K562 (cell line): ENCODE measurements around the gene ZNF680. TPM values are rescaled to one million over a fixed set of nuclear protein-coding genes. Genes with fewer than 3 reads are reported as not detected.

Experiments
- ATAC-seq: fragments of 200-7000 bp; cut with Tn5 transposase; 3 replicates; pipeline ENCODE4 v1.9.1; 2020; ENCODE audit warnings: moderate library complexity
- BruUV-seq: library from RNA; stranded (reverse); fragments of 400-500 nt; replicated peaks from 2 replicates; lab custom pipeline; 2021; lab: Mats Ljungman, UMichigan
- CTCF ChIA-PET: fragments of 300-600 bp; formaldehyde crosslinking; extraction: SDS; loops from one replicate; lab custom pipeline; 2021; ENCODE audit warnings: low intra/inter-chr PET ratio; lab: Yijun Ruan, JAX
- POLR2A ChIA-PET: fragments of 300-600, 350-650 bp; sonication (Branson Sonifier 250); formaldehyde crosslinking; extraction: SDS; loops from one replicate; lab custom pipeline; 2021; ENCODE audit warnings: antibody characterized with exemption, inconsistent platforms; lab: Yijun Ruan, JAX
- DNase-seq, 4 experiments: peaks; one replicate each; pipeline versions ENCODE4 v3.0.0 to v3.0.0-alpha.2; 2011 to 2018; ENCODE audit warnings: low spot score in 3 of 4, mixed read lengths in 3 of 4; ENCODE audit errors: extremely low read depth in 1 of 4
- FAIRE-seq: peaks from 2 replicates; lab custom pipeline; 2011; peaks lifted over from hg19 to GRCh38; lab: Jason Lieb, UNC
- H2AFZ ChIP-seq: 2 replicates; pipeline ENCODE4 v1.6.0; 2011; ENCODE audit warnings: low read depth, low read length, control low read depth, inconsistent platforms
- H3K27ac ChIP-seq: fragments of 200-600 bp; 3 replicates; pipeline ENCODE4 v1.8.0; 2011; ENCODE audit warnings: low read depth, mild to moderate bottlenecking, control low read depth, inconsistent platforms, low read length, moderate library complexity, mixed read lengths; ENCODE audit errors: extremely low read depth
- H3K27me3 ChIP-seq, 2 experiments: fragments of 300-600 bp in 1 of 2; 2 replicates in 1 of 2; 3 replicates in 1 of 2; pipeline versions ENCODE4 v1.6.0 to v1.8.0; 2011; ENCODE audit warnings: inconsistent platforms in 2 of 2, low read length in 2 of 2, mild to moderate bottlenecking in 1 of 2, mixed read lengths in 1 of 2, moderate library complexity in 1 of 2; ENCODE audit not compliant: control insufficient read depth in 2 of 2, insufficient read depth in 2 of 2
- H3K36me3 ChIP-seq: fragments of 300-600 bp; 3 replicates; pipeline ENCODE4 v1.8.0; 2011; ENCODE audit warnings: mild to moderate bottlenecking, low read length, inconsistent platforms; ENCODE audit not compliant: control insufficient read depth, insufficient read depth
- H3K4me1 ChIP-seq, 2 experiments: fragments of 200-600 bp in 1 of 2; replicated peaks in 1 of 2; 2 replicates in 1 of 2; 3 replicates in 1 of 2; pipeline versions ENCODE4 v1.5.1 to v1.8.0; 2011; ENCODE audit warnings: inconsistent platforms in 2 of 2, low read length in 2 of 2, mild to moderate bottlenecking in 1 of 2, mixed read lengths in 1 of 2, moderate library complexity in 1 of 2; ENCODE audit not compliant: control insufficient read depth in 2 of 2, insufficient read depth in 2 of 2
- H3K4me2 ChIP-seq: 2 replicates; pipeline ENCODE4 v1.6.1; 2011; ENCODE audit warnings: low read length, control low read depth, inconsistent platforms, mixed read lengths; ENCODE audit not compliant: insufficient read depth
- H3K4me3 ChIP-seq: fragments of 200-600 bp; sonication (generic), shearing (Covaris generic); 2 replicates; pipeline ENCODE4 v1.5.1; 2016; ENCODE audit warnings: control low read depth, inconsistent platforms
- H3K79me2 ChIP-seq: fragments of 200-600 bp; 3 replicates; pipeline ENCODE4 v1.8.0; 2011; ENCODE audit warnings: low read length, inconsistent platforms; ENCODE audit not compliant: control insufficient read depth, insufficient read depth
- H3K9ac ChIP-seq, 2 experiments: 2 replicates each; pipeline versions ENCODE4 v1.6.0 to v1.6.1; 2011; ENCODE audit warnings: low read depth in 2 of 2, low read length in 2 of 2, control low read depth in 1 of 2, inconsistent platforms in 1 of 2, mild to moderate bottlenecking in 1 of 2, mixed read lengths in 1 of 2; ENCODE audit not compliant: insufficient read depth in 1 of 2
- H3K9me1 ChIP-seq: one replicate; pipeline ENCODE4 v1.6.0; 2011; ENCODE audit warnings: inconsistent platforms, mild to moderate bottlenecking, low read length, moderate library complexity; ENCODE audit not compliant: control insufficient read depth, insufficient read depth
- H3K9me3 ChIP-seq: replicated peaks from 2 replicates; pipeline ENCODE4 v1.5.1; 2011; ENCODE audit warnings: low read depth, low read length, inconsistent platforms; ENCODE audit not compliant: control insufficient read depth, insufficient read depth
- H4K20me1 ChIP-seq: replicated peaks from 2 replicates; pipeline ENCODE4 v1.6.1; 2011; ENCODE audit warnings: low read length, inconsistent platforms, mixed read lengths; ENCODE audit not compliant: control insufficient read depth, insufficient read depth
- ARID3A ChIP-seq: IDR thresholded peaks from 2 replicates; pipeline ENCODE4 v1.6.1; 2012; ENCODE audit warnings: low read depth, low read length, improper control_type of control experiment, borderline replicate concordance
- BCL6 ChIP-seq: fragments of 250-450 bp; sonication (Bioruptor Pico); IDR thresholded peaks from 2 replicates; pipeline ENCODE4 v1.4.0; 2020
- CC2D1A ChIP-seq: fragments of 450-650 bp; IDR thresholded peaks from 2 replicates; pipeline ENCODE4 v1.6.1; 2017; ENCODE audit warnings: mild to moderate bottlenecking
- FOXP1 ChIP-seq: sonication (generic); formaldehyde crosslinking; IDR thresholded peaks from 2 replicates; pipeline ENCODE4 v1.8.0; 2022; ENCODE audit warnings: mild to moderate bottlenecking, missing genetic modification reagents
- MXD1 ChIP-seq: fragments of 250-450 bp; sonication (Bioruptor Pico); IDR thresholded peaks from 2 replicates; pipeline ENCODE4 v1.8.0; 2021; ENCODE audit warnings: borderline replicate concordance, mild to moderate bottlenecking, moderate library complexity; ENCODE audit not compliant: poor library complexity, severe bottlenecking
- U2AF1 ChIP-seq: fragments of 200-400 bp; formaldehyde crosslinking; optimal IDR thresholded peaks from 2 replicates; pipeline ENCODE3; 2017; ENCODE audit warnings: mild to moderate bottlenecking, low read depth, low read length, moderate library complexity
- ZNF436 ChIP-seq: fragments of 250-450, 450-650 bp; sonication (Bioruptor Pico); formaldehyde crosslinking; IDR thresholded peaks from 2 replicates; pipeline ENCODE4 v1.7.0; 2020; ENCODE audit warnings: mild to moderate bottlenecking
- WGBS: fragments of 100-300 bp; shearing (Covaris generic); methylation state at CpG from one replicate; pipeline ENCODE4 v1.1.6; 2016; ENCODE audit warnings: low coverage, mixed read lengths; ENCODE audit not compliant: insufficient coverage; ENCODE audit errors: missing lambda C conversion rate; 5-methylcytosine and 5-hydroxymethylcytosine counted together
- in situ Hi-C: fragments of 300-500 bp; cut with MboI; formaldehyde crosslinking; loops from 4 replicates; pipeline ENCODE4 v1.15.0; 2018; ENCODE audit warnings: inconsistent platforms, mixed read lengths
- intact Hi-C: fragments of 100-400 bp; cut with micrococcal nuclease; formaldehyde crosslinking; loops from 2 replicates; pipeline ENCODE4 v1.14.2; 2022
- polyA plus RNA-seq, 8 experiments: library from polyadenylated mRNA; depleted of rRNA in 4 of 8; stranded (reverse) in 5 of 8; unstranded in 3 of 8; fragments of >200 nt; fragmentation: Nextera tagmentation in 2 of 8; fragmentation: Illumina TruSeq in 1 of 8; extraction: Ambion mirVana in 2 of 8; extraction: Trizol in 1 of 8; gene quantifications; 2 replicates each; pipeline versions ENCODE4 v1.2.1 to v1.2.3, GENCODE V29; 2011 to 2014; ENCODE audit warnings: inconsistent platforms in 1 of 8, missing spikeins in 1 of 8
- total RNA-seq, 7 experiments: library from RNA; depleted of rRNA in 6 of 7; stranded (reverse); fragments of >200 nt in 6 of 7; fragmentation: Illumina TruSeq in 2 of 7; extraction: Trizol in 2 of 7; gene quantifications; 2 replicates each; pipeline versions ENCODE4 v1.2.1 to v1.2.3, GENCODE V29; 2011 to 2021; ENCODE audit warnings: low replicate concordance in 1 of 7
- TF ChIP-seq, protein P1 (sequence below): fragments of 450-650 bp; formaldehyde crosslinking; IDR thresholded peaks from 2 replicates; pipeline ENCODE4 v1.4.0; 2022; ENCODE audit warnings: missing genetic modification characterization
- TF ChIP-seq, protein P2 (sequence below): sonication (generic); formaldehyde crosslinking; IDR thresholded peaks from 2 replicates; pipeline ENCODE4 v1.8.0; 2022; ENCODE audit warnings: mild to moderate bottlenecking, missing genetic modification reagents

Gene ZNF680
- total and polyA plus RNA-seq, 9 of the 15 experiments (the other 6 are each of a cell fraction or from before 2014, with no cell fraction given): 7.0 to 25.0 (median 12.0) TPM

DNA sequence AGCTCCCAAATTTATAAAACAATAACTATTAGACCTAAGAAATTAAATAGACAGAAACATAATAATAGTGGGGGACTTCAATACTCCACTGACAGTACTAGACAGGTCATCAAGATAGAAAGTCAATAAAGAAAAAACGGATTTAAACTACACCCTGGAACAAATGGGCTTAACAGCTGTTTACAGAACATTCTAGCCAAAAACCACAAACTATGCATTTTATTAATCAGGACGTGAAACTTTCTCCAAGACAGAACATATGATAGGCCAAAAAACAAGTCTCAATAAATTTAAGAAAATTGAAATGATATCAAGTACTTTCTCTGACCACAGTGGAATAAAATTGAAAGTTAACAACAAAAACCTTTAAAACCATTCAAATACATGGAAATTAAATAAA lies 46.4 kb downstream of the ZNF680 start:
- no peaks in the 10 kb centered on the region for H4K20me1 ChIP-seq
- 10% methylated on average over 2 of the region's 2 CpGs for WGBS
- no peaks in the 10 kb centered on the region for H3K4me1 ChIP-seq
- no peaks in the 10 kb centered on the region for H3K27me3 ChIP-seq
- H3K27ac ChIP-seq: no peak overlapping the region
- DNase-seq (no peak), FAIRE-seq (no peak), ATAC-seq (no peak)
- in situ Hi-C loops (no loop called here), intact Hi-C loops (no loop called here)
- ChIA-PET CTCF (no interaction called here), POLR2A (no interaction called here)
- H3K9ac ChIP-seq: no peak overlapping the region
- H3K4me3 ChIP-seq: no peak overlapping the region
- no peaks in the 10 kb centered on the region for H3K36me3 ChIP-seq
- H3K79me2 ChIP-seq: peaks cover 14% of the 10 kb centered on the region; the same call in 1 of the 3 replicates
- no peak overlapping the region for H2AFZ ChIP-seq
- no peaks in the 10 kb centered on the region for H3K9me1 ChIP-seq
- TF ChIP-seq ZNF436 (CRISPR knock-in tag) (no peak), CC2D1A (no peak), BCL6 (CRISPR knock-in tag) (no peak), U2AF1 (no peak), MXD1 (no peak), ARID3A (no peak), FOXP1 (no peak)
- TF ChIP-seq, protein P1, sequence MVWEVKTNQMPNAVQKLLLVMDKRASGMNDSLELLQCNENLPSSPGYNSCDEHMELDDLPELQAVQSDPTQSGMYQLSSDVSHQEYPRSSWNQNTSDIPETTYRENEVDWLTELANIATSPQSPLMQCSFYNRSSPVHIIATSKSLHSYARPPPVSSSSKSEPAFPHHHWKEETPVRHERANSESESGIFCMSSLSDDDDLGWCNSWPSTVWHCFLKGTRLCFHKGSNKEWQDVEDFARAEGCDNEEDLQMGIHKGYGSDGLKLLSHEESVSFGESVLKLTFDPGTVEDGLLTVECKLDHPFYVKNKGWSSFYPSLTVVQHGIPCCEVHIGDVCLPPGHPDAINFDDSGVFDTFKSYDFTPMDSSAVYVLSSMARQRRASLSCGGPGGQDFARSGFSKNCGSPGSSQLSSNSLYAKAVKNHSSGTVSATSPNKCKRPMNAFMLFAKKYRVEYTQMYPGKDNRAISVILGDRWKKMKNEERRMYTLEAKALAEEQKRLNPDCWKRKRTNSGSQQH (CRISPR knock-in tag): no peak
- TF ChIP-seq, protein P2, sequence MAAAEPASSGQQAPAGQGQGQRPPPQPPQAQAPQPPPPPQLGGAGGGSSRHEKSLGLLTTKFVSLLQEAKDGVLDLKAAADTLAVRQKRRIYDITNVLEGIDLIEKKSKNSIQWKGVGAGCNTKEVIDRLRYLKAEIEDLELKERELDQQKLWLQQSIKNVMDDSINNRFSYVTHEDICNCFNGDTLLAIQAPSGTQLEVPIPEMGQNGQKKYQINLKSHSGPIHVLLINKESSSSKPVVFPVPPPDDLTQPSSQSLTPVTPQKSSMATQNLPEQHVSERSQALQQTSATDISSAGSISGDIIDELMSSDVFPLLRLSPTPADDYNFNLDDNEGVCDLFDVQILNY: no peak
- H3K9me3 ChIP-seq: peaks cover 5% of the 10 kb centered on the region
- TSS peak; percentile 12 for BruUV-seq
- H3K4me2 ChIP-seq: no peak overlapping the region
